Activated CD8-positive, alpha-beta memory T cell treated with anti-CD3 and anti-CD28 coated beads for 48 hours (primary cell): ENCODE results near the gene RBM7.

Experiments used
- DNase-seq, 3 experiments: peaks; one replicate each; pipeline ENCODE4 v3.0.0-alpha.2; 2020; ENCODE audit warnings: low read depth in 2 of 3, low spot score in 2 of 3

RBM7 gene

DNA sequence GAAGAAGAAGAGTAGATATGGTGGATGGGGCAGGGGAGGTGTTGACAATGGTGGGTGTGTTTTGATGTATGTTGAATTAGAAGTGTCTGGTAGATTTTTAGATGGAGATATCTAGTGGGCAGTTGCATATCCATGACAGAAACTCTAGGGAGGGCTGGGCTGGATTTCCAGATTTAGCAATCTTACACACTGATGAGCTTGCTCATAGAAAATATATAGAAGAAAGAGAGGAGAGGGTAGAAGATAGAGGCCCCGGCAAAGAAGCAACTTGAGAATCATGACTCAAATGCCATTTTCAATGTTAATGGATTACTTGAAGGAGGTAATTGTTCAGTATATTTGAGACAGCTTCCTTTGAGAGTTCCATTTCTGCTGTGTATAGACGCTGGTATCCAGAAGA, 47.0 kb downstream of the RBM7 start:
- DNase-seq: no peak

DNA sequence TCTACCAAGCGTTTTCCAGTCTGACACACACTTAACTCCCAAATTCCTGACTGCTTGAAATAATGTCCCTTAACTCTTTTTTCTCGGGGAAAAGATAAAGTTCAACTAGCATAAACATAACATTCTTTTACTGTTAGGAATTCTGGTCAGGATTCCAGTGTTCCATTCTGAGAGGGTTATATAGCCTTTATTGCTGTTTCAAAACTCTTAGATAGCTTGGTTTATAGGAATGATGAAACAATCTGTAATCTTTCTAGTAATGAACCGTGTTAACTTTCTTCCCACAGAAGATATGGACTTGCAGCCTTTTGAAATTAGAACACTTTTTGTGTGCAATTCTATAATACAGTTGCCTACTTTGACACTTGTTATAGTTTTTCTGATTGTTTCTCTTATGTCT, 47.4 kb downstream of the RBM7 start:
- no peak for DNase-seq

DNA sequence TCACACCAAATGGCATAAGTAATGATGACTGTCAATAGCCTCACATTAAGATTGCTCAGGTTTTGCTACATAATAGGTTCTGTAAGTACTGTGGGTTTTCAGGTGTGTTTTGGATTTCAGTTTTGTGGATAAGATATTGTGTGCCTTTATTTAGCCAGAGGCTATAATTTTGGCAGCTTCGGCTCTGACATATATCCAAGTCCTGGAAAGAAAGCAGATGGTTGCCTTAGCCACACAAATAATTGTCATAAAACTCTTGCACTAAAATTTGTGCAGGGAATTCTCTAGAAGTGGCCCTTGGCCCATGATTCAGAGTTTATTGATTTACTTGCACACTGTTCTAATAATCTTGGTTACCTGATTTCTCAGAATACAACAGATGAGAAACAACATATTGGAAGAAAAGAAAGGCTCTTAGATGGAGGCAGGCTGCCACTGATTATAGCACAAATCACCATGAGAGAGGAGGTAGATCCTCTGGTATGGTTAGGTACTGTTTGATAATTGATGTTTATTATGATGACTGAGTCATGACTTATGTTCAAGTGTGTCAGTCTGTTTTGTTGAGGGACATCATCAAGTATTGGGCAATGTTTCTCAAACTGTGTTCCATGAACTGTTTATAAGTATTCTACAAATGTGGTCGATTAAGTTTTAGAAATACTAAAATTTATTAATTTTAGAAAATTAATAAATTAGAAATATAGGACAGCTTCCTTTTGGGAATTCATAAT, 48.5 kb downstream of the RBM7 start:
- no peak for DNase-seq

DNA sequence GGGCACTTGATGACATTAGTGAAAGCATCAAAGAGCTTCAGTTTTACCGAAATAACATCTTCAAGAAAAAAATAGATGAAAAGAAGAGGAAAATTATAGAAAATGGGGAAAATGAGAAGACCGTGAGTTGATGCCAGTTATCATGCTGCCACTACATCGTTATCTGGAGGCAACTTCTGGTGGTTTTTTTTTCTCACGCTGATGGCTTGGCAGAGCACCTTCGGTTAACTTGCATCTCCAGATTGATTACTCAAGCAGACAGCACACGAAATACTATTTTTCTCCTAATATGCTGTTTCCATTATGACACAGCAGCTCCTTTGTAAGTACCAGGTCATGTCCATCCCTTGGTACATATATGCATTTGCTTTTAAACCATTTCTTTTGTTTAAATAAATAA, 49.4 kb downstream of the RBM7 start:
- DNase-seq: no peak

DNA sequence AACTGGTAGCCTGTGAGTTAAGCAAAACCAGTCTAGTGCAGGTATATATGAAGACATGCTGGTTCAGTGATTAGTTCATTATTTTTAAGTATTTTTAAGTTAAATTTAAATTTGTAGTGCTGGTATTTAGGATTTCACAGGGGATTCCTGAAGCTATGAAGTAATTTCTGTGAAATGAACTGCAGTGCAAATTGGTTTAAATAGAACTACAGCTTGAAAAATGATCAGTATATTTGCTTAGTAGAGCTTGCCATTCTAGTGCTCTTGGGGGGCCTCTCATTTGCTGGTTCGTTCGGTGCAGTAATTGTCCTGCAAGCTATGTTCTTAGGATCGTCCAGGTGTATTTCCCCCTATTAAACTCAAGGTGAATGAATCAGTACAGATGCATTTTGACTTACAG, 51.9 kb downstream of the RBM7 start:
- DNase-seq: no peak
